Upper lobe of left lung (tissue), 4 donors: ENCODE data around the gene ISCU.

Experiments used
- POLR2A ChIP-seq, 4 donors: fragments of 450-650 bp; IDR thresholded peaks; one replicate each; pipeline ENCODE4 v1.5.1; 2016 to 2017; ENCODE audit warnings: antibody characterized with exemption in 4 of 4, mild to moderate bottlenecking in 2 of 4
- TF ChIP-seq, protein P1 (sequence below), 6 experiments: fragments of 450-650 bp in 4 of 6; fragments of 200-600 bp in 2 of 6; sonication (generic) in 2 of 6; IDR thresholded peaks; one replicate each; pipeline ENCODE4 v1.5.1; 2016 to 2019; ENCODE audit warnings: antibody characterized with exemption in 6 of 6

- TF ChIP-seq, protein P1, sequence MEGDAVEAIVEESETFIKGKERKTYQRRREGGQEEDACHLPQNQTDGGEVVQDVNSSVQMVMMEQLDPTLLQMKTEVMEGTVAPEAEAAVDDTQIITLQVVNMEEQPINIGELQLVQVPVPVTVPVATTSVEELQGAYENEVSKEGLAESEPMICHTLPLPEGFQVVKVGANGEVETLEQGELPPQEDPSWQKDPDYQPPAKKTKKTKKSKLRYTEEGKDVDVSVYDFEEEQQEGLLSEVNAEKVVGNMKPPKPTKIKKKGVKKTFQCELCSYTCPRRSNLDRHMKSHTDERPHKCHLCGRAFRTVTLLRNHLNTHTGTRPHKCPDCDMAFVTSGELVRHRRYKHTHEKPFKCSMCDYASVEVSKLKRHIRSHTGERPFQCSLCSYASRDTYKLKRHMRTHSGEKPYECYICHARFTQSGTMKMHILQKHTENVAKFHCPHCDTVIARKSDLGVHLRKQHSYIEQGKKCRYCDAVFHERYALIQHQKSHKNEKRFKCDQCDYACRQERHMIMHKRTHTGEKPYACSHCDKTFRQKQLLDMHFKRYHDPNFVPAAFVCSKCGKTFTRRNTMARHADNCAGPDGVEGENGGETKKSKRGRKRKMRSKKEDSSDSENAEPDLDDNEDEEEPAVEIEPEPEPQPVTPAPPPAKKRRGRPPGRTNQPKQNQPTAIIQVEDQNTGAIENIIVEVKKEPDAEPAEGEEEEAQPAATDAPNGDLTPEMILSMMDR (IDR thresholded peaks at IDR 0.05) = no peak
- no peak for TF ChIP-seq POLR2A (IDR thresholded peaks at IDR 0.05)
Observed at GRCh38 chr12:108587826-108588225, 25.4 kb downstream of the ISCU start.
